Superior temporal gyrus (tissue), 1 donor: ENCODE data around the gene HEPACAM.
A peak's percentile ranks its signal among the peaks of the same experiment; 100 is the strongest.

ENCODE experiments used
- DNase-seq: peaks from one replicate; pipeline ENCODE4 v3.0.0-alpha.2; 2016; ENCODE audit errors: extremely low spot score

Gene HEPACAM

GRCh38 chr11:124884869-124885479 lies 50.9 kb downstream of the HEPACAM start:
- DNase-seq = no peak

GRCh38 chr11:124884340-124884739 lies 51.5 kb downstream of the HEPACAM start:
- no peak for DNase-seq

GRCh38 chr11:124882339-124883071 lies 53.3 kb downstream of the HEPACAM start:
- no peak for DNase-seq

- DNase-seq = no peak
These were observed 54.9 kb downstream of the HEPACAM start for GRCh38 chr11:124880958-124881357.

GRCh38 chr11:124880290-124880611 lies 55.6 kb downstream of the HEPACAM start:
- no peak for DNase-seq

GRCh38 chr11:124879493-124880289 lies 56.2 kb downstream of the HEPACAM start:
- no peak for DNase-seq

- no peak for DNase-seq
These were observed 56.9 kb downstream of the HEPACAM start for GRCh38 chr11:124878759-124879492.

GRCh38 chr11:124877910-124878758 lies 57.7 kb downstream of the HEPACAM start:
- no peak for DNase-seq

- DNase-seq = no peak
These were observed 58.3 kb downstream of the HEPACAM start for GRCh38 chr11:124877631-124877909.

GRCh38 chr11:124876818-124877630 lies 58.8 kb downstream of the HEPACAM start:
- no peak for DNase-seq

- DNase-seq = peak; percentile 84
These were observed 59.7 kb downstream of the HEPACAM start for GRCh38 chr11:124875943-124876817.

GRCh38 chr11:124875401-124875800 lies 60.4 kb downstream of the HEPACAM start:
- DNase-seq = no peak

GRCh38 chr11:124874571-124875255 lies 61.1 kb downstream of the HEPACAM start:
- no peak for DNase-seq

- DNase-seq = no peak
These were observed 61.9 kb downstream of the HEPACAM start for GRCh38 chr11:124873951-124874350.

- no peak for DNase-seq
These were observed 63.1 kb downstream of the HEPACAM start for GRCh38 chr11:124872741-124873140.

GRCh38 chr11:124872280-124872679 lies 63.6 kb downstream of the HEPACAM start:
- no peak for DNase-seq

GRCh38 chr11:124870430-124870829 lies 65.4 kb downstream of the HEPACAM start:
- DNase-seq = no peak

GRCh38 chr11:124869856-124870387 lies 65.9 kb downstream of the HEPACAM start:
- no peak for DNase-seq

GRCh38 chr11:124869331-124869730 lies 66.5 kb downstream of the HEPACAM start:
- no peak for DNase-seq
